Embryonic facial prominence (tissue), 1 donor: ENCODE data around the gene GLCE.
"Not testable (repeated sequence)": the region's sequence is repeated elsewhere in the genome, so short reads cannot be mapped to it uniquely, and the experiment has no call there.

Experiments used
- DNase-seq: peaks from one replicate; pipeline ENCODE4 v3.0.0-alpha.2; 2016; ENCODE audit errors: extremely low spot score

Gene GLCE

DNA sequence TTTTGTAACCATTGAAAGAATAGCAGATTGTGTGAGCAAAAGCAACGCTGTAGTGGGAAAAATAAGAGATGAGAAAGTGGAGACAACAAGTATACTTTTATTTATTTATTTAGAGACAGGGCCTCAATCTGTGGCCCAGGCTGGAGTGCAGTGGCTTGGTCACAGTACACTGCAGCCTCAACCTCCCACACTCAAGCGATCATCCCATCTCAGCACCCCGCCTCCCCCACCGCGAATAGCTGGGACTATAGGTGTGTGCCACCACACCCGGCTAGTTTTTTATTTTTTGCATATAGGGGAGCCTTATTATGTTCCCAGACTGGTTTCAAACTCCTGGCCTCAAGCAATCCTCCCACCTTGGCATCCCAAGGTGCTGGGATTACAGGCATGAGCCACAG is 1.6 kb upstream of the GLCE start:
- DNase-seq: no peak

DNA sequence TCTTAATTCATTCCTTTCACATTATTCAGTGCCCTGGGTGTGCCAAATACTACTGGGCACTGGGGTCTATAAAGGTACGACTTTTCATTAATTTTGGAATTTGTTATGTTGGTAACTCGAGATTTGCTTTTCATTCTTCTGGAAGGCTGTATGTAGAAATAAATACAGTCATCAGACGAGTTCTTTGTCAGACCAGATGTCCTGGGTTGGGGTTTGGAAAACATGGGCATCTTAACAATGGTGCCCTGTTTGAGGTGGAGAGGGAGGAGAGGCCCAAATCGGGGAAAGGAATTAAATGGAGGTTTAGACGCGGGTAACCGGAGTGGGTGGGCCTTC is 662 bp upstream of the GLCE start:
- DNase-seq: no peak

DNA sequence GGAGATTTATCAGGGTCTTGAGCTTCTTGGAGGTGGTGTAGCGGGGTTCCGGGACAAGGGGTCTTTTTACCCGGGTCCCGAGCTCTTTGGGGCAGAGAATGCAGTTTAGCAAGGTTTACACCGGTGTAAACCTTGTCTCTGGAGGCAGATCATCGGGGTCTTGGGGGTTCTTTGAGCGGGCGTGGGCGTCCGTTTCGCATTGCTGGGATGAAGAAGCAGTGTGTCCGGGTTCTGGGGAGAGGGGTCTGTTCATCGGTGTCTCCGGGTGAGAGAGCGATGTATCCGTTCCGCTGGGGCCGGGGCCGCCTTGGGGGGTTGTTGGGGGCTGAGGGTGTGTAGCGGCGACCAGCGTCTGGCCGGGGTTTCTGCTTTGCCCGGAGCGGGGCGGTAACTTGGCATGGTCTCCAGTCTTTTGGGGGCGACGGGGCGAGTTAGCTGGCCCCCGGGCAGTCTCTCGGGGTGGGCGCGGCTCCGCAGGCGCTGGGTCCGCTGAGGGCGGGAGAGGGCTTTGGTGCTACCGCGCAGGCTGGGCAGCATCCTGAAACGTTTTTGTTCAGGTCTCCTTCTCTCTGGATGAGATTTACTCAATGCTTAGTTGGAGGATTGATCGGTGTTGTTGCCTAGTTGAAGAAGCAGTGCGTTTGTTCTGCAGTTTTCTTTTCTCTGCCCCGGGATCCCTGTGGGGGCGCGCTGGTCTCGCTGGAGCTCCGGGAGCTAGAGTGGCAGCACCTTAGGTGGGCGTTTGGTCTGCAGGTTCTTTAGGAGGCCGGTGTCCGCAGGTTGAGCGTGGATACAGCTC is 843 bp downstream of the GLCE start:
- no peak for DNase-seq

DNA sequence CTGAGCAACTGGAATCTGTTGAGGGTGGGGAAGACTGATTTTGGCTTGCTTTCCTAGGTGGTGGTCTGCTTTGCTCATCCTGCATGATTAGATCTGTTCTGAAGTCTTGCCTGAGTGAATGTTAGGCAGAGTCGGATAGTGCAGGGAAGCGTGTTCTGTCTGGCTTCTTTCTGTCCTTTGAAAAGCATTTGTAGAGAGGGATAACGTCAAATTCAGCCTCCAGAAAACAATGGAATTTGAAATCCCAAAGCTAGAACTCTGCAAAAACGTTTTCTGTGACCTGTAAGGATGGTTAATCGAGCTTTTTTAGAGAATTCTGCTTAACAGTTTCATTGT is 1.4 kb downstream of the GLCE start:
- DNase-seq: no peak

DNA sequence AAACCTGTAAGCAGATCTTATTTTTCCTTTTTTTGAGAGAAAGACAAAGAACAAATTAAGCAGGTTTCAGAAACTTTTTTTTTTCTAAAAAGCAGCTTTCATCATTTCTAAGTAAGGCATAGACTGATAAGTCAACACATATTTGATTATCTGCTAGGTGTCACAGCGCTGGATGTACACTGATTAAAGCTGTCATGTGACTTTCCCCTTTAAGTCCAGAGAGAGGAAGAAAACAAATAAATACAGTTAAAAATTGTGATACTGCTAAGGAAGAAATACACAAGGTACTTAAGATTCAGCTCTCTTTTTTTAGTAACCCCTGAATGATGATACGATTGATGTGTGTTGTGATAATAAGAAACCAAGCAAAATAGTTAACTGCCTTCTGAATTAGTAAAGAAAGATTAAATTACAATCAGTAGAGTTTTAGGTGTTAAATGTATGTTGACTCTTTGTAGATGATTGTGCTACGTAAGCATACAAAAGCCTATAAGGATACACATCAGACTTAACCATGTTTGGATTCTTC is 2.8 kb downstream of the GLCE start:
- DNase-seq: no peak

DNA sequence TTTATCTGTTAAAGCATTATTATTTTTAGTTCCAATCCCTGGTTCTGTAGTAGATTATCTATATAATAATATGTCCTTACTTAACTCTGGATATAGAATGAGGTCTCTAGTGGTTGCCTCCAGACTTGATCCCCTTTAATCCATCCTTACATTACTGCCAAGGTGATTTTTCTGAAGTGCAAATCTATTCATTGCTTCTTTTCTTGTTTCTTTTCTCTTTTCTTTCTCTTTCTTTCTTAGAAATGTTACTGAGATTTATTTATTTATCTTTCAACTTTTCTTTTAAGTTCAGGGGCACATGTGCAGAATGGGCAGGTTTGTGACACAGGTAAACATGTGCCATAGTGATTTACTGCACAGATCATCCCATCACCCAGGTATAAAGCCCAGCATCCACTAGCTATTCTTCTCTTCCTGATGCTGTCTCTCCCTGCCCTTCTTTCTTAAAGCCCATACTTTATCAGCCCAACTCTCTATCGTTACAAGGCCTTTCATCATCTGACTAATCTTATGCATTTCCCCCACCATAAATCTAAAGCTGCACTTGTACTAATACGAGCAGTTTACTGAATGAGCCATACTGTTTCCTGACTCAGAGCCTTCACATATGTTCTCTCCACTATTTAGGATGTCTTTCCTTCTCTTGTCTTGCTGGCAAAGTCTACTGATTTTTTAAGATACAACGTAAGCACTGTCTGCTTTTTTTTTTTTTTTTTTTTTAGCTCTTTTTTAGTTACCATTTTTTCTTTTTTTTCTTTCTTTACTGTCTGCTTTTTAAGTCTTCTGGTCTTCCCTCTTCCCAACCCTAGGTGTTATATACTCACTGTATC is 4.6 kb downstream of the GLCE start:
- no peak for DNase-seq

DNA sequence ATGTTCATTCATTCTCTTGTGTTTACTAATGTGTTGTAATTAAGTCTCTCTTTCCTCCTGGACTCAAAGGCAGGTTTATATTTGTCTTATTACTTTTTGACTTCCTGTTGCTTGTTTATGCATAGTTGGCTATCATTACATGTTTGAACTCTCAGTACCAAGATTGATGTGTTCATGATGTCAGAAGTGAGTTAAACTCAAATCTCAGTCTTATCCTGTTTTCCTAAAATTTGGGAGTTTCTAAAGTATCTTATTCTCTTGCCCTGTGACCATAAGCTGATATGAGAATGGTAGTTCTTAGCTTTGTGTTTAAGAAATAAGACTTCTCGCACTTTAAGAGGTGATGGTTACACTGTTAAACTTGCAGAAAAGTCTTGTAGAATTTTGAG is 5.2 kb downstream of the GLCE start:
- DNase-seq: no peak

DNA sequence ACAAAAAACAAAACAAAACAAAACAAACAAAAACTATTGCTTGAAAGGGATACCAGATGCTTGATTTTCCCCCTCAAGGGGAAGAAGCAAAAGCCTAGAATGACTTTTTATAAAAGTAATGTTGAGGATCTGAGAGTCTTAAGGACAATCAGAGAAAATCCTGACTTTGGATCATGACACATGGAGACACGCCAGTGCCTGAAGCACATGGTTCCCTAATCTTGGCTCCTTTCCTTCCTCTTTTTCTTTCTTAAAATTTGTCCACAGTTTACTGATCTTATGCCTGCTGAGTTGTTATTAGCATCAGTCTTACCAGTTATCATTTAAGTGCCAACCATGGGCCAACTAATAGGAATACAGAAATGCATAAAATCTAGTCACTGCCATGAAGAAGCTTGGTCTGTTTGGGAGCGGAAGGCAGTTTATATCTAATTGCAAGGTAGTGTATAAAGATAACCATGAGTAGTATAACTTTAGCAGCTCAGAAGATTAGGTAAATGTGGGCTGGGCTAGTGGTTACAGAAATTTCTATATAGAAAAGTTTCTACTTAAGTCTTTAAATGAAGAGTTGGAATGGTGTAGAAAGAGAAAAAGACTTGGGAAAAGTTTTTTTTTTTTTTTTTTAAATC is 6.9 kb downstream of the GLCE start:
- DNase-seq: no peak

DNA sequence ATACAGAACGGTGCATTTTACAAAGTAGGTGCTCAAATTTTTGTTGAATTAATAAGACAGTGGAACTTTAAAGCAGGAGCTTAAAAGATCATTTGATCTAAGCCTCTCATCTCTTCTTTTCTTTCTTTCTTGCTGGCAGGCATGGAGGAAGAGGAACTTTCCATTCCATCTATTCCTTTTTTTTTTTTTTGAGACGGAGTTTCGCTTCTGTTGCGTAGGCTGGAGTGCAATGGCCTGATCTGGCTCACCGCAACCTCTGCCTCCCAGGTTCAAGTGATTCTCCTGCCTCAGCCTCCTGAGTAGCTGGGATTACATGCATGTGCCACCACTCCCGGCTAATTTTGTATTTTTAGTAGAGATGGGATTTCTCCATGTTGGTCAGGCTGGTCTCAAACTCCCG is 7.9 kb downstream of the GLCE start:
- not testable (repeated sequence) for DNase-seq

DNA sequence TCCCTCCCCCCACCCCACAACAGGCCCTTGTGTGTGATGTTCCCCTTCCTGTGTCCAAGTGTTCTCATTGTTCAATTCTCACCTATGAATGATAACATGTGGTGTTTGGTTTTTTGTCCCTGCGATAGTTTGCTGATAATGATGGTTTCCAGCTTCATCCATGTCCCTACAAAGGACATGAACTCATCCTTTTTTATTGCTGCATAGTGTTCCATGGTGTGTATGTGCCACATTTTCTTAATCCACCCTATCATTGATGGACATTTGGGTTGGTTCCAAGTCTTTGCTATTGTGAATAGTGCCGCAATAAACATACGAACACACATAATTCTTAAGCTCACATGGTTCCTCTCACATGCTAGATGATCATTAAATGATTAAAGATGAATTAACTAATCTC is 9.1 kb downstream of the GLCE start:
- DNase-seq: not testable (repeated sequence)

DNA sequence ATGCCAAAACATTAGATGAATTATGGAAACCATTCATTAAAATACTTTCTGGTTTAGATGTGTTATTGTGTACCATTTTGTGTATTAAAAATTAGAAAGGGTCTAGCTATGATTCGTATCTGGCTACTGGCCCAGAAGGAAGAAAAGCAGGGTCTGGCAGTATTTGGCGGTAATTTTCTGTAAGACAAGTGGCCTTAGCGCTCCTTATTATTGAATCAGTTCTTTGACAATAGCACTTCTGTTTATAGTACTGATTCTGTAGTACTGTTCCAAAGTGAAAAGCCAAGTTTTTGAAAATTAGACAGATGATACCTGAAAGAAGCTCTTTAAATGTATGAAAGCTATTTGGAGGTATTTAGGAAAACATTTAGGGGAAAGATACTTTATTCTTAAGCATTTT is 10.2 kb downstream of the GLCE start:
- DNase-seq: no peak

DNA sequence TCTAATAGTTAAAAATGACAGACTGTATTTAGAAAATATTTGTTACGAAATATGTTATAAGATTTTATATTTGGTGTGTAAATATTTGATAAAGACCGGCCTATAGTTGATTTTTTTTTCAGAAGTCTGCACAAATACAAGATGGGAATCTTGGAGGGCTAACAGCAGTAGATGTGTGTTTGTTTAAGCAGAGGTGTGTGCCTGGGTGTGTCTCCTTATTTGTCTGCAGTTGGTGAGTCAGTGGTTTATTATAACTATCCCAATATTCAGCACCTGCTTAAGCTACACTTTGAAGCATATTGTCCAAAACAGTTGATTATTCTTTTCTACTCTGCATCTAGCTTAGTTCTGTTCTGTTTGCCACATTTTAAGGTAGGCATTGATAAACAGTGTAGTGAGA is 12.4 kb downstream of the GLCE start:
- no peak for DNase-seq

DNA sequence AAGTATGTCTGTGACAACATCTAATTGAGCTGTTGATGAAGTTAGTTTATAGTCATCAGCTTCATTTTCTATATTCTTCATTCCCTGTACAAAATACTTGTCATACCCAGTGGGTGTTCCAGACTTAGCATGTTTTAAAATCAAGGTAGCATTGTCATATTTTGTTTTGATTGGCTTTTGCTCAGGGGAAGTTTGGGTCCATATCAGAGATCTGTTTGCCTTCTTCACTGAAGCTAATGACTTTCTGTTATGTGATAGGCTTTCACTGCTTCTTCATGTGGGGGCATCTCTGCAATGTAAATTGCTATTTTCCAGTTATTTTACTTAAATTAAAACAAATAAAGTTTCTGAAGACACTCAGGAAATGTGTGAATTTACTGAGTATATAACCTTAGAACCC is 15.1 kb downstream of the GLCE start:
- no peak for DNase-seq

DNA sequence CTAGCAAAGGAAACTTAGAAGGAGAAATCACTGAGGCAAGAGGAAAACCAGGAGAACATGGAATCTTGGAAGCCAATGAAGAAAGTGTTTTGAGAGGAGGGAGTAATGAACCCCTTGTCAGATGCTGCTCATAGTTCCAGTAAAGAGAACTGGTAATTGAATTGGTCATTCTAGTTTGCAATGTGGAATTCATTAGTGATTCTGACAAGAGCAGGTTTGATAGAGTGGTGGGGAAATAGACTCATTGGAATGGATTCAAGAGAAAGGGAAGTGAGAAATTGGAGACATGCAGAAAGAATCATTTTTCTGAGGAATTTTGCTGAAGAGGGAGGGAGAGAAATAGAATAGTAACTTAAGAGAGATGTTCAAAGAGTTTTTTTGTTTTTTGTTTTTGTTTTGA is 21.0 kb downstream of the GLCE start:
- no peak for DNase-seq

DNA sequence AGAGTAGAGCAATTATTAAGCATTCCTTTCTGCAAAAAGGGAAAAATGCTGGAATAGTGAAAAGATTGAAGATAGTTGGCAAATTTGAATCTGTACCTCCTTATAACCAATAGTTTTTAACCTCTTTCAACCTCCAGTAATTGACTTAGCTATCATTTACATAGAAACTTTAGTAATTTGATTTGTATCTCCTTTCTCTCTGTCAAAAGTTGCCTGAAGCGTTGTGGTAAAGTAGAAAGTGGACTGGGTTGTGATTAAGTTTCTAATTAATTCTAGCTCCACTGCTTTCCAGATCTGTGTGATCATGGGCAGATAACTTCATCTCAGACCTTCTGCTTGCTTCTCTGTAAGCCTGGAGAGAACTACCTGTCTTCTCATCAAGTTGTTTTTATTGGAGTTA is 24.8 kb downstream of the GLCE start:
- no peak for DNase-seq

DNA sequence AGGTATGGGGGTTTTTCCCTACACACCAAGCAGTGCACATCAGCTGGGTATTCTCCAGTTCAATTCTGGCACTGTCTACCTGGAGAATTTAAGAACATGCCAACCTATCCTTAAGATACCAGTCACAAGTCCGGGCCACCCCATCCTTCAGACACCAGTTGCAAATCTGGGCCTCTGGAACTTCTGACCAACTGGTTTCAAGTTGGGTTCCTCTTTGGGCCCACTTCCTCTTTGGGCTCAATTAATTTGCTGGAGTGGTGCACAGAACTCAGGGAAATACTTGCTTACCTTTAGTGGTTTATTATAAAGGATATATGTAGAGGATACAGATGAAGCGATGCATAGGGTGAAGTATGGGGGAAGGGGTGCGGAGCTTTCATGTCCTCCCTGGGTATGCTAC is 25.3 kb downstream of the GLCE start:
- no peak for DNase-seq

DNA sequence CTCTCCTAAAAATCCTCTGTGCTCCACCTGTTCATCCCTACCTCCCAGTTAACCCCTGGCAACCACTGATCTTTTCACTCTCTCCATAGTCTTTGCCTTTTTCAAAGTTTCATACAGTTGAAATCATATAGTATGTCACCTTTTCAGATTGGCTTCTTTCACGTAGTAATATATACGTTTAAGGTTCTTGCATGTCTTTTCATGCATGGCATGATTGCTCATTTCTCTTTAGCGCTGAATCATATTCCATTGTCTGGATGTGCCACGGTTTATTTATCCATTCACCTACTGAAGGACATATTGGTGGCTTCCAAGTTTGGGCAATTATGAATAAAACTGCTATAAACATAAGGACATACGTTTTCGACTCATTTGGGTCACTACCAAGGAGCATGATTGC is 28.7 kb downstream of the GLCE start:
- DNase-seq: no peak

DNA sequence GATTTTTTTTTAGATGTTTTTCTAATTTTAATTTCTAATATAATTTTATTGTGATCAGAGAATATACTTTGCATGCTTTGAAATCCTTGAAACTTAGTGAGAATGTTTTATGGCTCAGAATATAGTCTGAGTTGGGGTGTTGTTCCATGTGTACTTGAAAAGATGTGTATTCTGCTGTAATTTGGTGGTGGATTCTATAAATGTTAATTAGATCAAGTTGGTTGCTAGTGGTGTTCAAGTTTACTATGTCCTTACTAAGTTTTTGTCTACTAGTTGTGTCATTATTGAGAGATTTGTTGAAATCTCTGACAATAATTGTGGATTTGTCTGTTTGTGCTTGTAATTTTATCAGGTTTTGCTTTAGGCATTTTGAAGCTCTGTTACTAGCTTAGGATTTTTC is 29.7 kb downstream of the GLCE start:
- DNase-seq: no peak

DNA sequence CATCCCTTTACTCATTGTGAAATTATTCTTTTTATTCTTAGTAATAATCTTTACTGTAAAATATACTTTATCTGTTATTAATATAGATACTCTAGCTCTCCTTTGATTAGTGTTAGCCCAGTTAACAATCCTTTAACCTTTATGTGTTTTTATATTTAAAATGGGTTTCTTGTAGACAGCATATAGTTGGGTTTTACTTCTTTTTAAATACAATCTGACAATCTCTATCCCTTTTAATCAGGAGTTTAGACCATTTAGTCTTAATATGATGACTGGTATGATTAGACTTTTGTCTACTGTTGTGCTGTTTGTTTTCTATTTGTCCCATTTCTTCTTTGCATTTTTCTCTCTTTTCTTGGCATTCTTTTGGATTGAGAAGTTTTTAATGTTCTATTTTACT is 30.1 kb downstream of the GLCE start:
- DNase-seq: no peak

DNA sequence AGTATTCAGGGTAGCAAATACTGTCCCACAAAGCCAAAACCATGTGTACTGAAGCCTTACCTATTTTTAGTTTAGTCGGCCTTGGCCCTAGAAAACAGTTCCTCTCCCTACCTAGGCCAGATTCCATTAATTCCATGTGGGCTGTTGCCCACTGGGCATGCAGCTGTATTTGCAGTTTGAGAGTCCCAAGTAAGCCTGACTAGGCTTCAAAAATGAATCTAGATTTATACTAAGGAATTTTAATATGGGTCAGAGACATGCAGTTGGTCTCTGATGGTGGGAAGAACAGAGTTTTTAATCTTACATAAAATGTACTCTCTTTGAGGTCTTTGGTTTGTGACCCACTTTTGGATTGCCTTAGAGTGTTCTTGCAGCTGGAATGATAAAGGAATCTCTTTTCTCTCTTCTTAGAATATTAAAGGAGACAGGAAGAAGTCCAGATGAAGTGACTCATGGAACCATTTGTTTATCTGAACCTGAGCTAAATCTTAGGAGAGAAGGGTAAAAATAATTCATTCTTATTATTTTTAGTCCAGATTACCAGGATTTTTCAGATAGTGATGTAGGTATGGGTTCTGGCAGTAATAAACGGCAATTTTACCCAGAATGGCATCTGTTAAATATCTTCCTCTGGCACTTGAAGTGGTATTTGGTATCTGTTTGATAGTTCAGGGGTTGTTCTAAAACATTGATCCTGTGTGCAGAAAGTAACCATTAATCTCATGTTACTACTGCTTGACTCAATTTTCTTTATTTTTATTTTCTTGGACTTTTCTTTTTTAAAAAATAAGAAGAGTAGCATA is 33.8 kb downstream of the GLCE start:
- no peak for DNase-seq

DNA sequence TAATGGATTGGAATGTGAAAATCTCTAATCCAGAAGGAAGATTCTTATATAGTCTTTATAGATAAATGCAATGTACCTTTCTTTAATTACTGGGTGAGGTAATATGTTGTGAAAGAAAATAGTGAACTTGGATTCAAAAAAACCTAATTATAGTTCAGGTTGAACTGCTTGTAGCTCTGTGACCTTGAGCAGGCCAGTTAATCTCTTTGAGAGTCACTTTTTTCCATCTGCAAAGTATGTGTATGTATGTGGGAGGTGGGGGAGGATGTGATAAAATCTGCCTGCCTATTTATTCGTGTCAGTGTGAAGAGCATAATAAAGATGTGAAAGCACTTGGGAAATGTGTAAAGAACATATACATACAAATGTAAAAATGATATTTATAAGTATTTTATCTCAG is 34.4 kb downstream of the GLCE start:
- no peak for DNase-seq
